ENCODE data around the gene BCL2A1. TPM values are rescaled to one million over a fixed set of nuclear protein-coding genes. Genes with fewer than 3 reads are reported as not detected.
"Not testable (repeated sequence)": the region's sequence is repeated elsewhere in the genome, so short reads cannot be mapped to it uniquely, and the experiment has no call there.

The BCL2A1 gene
- polyA plus RNA-seq (0.10 to 0.23 TPM in 2 of 3 replicates, not detected in the other), polyA minus RNA-seq (not detected in 3 replicates)
- polyA plus RNA-seq (2011; ENCODE audit: low read depth), result not detected
- 0.23 TPM in 1 of 2 replicates, not detected in the other for polyA plus RNA-seq (2011; cell fraction: cytosol; rRNA removed)
- 0.35 and 0.55 TPM in 2 replicates for polyA plus RNA-seq (2011; cell fraction: nucleus; rRNA removed)
- polyA plus RNA-seq (2012; ENCODE audit: low replicate concordance), result not detected in 2 replicates
- polyA minus RNA-seq (2011; cell fraction: cytosol; rRNA and poly(A)+ RNA removed), result not detected
- polyA minus RNA-seq (2011; cell fraction: nucleus; rRNA and poly(A)+ RNA removed), result not detected in 2 replicates

DNA sequence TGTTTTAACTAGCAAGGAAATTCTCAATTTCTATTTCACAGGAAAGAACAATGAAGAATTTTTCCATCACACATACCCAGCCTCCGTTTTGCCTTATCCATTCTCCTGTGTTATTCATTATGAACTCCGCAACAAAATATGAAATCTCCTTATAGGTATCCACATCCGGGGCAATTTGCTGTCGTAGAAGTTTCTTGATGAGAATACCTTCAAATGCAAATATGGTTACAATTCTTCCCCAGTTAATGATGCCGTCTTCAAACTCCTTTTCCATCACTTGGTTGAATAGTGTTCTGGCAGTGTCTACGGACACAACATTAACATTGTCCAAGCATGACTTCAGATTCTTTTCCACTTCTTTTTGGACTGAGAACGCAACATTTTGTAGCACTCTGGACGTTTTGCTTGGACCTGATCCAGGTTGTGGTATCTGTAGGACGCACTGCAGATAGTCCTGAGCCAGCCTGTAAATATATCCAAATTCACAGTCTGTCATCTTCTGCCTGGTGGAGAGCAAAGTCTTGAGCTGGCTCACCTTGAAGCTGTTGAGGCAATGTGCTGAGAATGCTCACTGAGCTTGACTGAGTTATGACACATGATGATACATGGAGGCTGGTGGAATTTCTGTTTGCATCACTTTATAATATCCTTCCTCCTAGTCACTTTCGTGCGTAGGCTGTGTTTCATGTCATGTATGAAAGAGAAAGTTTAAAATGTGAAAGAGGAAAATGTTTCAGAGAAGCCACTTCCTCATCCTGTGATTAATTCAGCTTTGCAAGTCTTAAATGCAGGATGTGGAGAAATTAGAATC is at the start of gene BCL2A1:
BCL2A1 (minus strand) TSS at position 573 of the 811 bp plus-strand sequence; CDS start at position 496, 77 bp downstream.
- no peaks in the 10 kb centered on the region for H3K36me3 ChIP-seq (ENCODE audit: control insufficient read depth in 2 of 2, extremely low read depth in 1 of 2, insufficient read depth in 2 of 2, low read length in 2 of 2)
- FAIRE-seq (no peak), DNase-seq (ENCODE audit: low read depth, low spot score) (peak; percentile 52)
- H3K4me2 ChIP-seq (ENCODE audit: control insufficient read depth, extremely low read depth, insufficient read depth, low read depth, low read length), result no peak within 1 kb of the TSS
- H4K20me1 ChIP-seq (ENCODE audit: control insufficient read depth, extremely low read depth, insufficient read depth, low read length), result no peaks in the 10 kb centered on the region
- no peak for TF ChIP-seq EZH2 (IDR thresholded peaks at IDR 0.05; ENCODE audit: low read length)
- TF ChIP-seq, protein P1, sequence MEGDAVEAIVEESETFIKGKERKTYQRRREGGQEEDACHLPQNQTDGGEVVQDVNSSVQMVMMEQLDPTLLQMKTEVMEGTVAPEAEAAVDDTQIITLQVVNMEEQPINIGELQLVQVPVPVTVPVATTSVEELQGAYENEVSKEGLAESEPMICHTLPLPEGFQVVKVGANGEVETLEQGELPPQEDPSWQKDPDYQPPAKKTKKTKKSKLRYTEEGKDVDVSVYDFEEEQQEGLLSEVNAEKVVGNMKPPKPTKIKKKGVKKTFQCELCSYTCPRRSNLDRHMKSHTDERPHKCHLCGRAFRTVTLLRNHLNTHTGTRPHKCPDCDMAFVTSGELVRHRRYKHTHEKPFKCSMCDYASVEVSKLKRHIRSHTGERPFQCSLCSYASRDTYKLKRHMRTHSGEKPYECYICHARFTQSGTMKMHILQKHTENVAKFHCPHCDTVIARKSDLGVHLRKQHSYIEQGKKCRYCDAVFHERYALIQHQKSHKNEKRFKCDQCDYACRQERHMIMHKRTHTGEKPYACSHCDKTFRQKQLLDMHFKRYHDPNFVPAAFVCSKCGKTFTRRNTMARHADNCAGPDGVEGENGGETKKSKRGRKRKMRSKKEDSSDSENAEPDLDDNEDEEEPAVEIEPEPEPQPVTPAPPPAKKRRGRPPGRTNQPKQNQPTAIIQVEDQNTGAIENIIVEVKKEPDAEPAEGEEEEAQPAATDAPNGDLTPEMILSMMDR (optimal IDR thresholded peaks at IDR 0.05 in 1 of 3, IDR thresholded peaks at IDR 0.05 in 1 of 3, conservative IDR thresholded peaks at IDR 0.05 in 1 of 3; ENCODE audit: extremely low read depth in 1 of 3, insufficient read depth in 2 of 3, low read length in 3 of 3), result no peak
- H3K27me3 ChIP-seq (ENCODE audit: control insufficient read depth, extremely low read depth, insufficient read depth, low read length), result no peaks in the 10 kb centered on the region
- no peak within 1 kb of the TSS for H3K9ac ChIP-seq (ENCODE audit: control insufficient read depth, extremely low read depth, insufficient read depth, low read length)
- no peaks in the 10 kb centered on the region for H3K79me2 ChIP-seq (ENCODE audit: control insufficient read depth, insufficient read depth, low read length)
- H3K4me3 ChIP-seq (ENCODE audit: control insufficient read depth in 2 of 3, extremely low read depth in 1 of 3, insufficient read depth in 2 of 3, low read depth in 1 of 3, low read length in 3 of 3), result no peak within 1 kb of the TSS
- H3K9me1 ChIP-seq (ENCODE audit: control insufficient read depth, extremely low read depth, insufficient read depth, low read length), result no peaks in the 10 kb centered on the region
- H3K27ac ChIP-seq (ENCODE audit: control insufficient read depth, insufficient read depth, low read length), result no peak within 1 kb of the TSS
- dilution Hi-C loops (cut with MboI; ENCODE audit: extremely low pct_ligation_motif_present, low sequenced_read_pairs), result no loop called here
- H3K4me1 ChIP-seq (ENCODE audit: control insufficient read depth, extremely low read depth, insufficient read depth, low read length), result no peaks in the 10 kb centered on the region
- no peak within 1 kb of the TSS for H2AFZ ChIP-seq (ENCODE audit: control insufficient read depth, low read length)
- no peaks in the 10 kb centered on the region for H3K9me3 ChIP-seq (ENCODE audit: control insufficient read depth, low read depth, low read length)

GRCh38 chr15:80020731-80021130 is 49.7 kb upstream of the BCL2A1 start:
- H3K27ac ChIP-seq (ENCODE audit: control insufficient read depth, insufficient read depth, low read length), result no peak overlapping the region
- H3K9me1 ChIP-seq (ENCODE audit: control insufficient read depth, extremely low read depth, insufficient read depth, low read length), result no peaks in the 10 kb centered on the region
- no peaks in the 10 kb centered on the region for H3K4me1 ChIP-seq (ENCODE audit: control insufficient read depth, extremely low read depth, insufficient read depth, low read length)
- H3K9me3 ChIP-seq (ENCODE audit: control insufficient read depth, low read depth, low read length), result no peaks in the 10 kb centered on the region
- no peaks in the 10 kb centered on the region for H3K27me3 ChIP-seq (ENCODE audit: control insufficient read depth, extremely low read depth, insufficient read depth, low read length)
- DNase-seq (ENCODE audit: low read depth, low spot score), result no peak
- H3K79me2 ChIP-seq (ENCODE audit: control insufficient read depth, insufficient read depth, low read length), result no peaks in the 10 kb centered on the region
- no peaks in the 10 kb centered on the region for H3K36me3 ChIP-seq (ENCODE audit: control insufficient read depth in 2 of 2, extremely low read depth in 1 of 2, insufficient read depth in 2 of 2, low read length in 2 of 2)
- H4K20me1 ChIP-seq (ENCODE audit: control insufficient read depth, extremely low read depth, insufficient read depth, low read length), result no peaks in the 10 kb centered on the region
- dilution Hi-C loops (cut with MboI; ENCODE audit: extremely low pct_ligation_motif_present, low sequenced_read_pairs), result no loop called here
- H2AFZ ChIP-seq (ENCODE audit: control insufficient read depth, low read length), result no peak overlapping the region
- no peak overlapping the region for H3K9ac ChIP-seq (ENCODE audit: control insufficient read depth, extremely low read depth, insufficient read depth, low read length)
- TF ChIP-seq, protein P1 (optimal IDR thresholded peaks at IDR 0.05 in 1 of 3, IDR thresholded peaks at IDR 0.05 in 1 of 3, conservative IDR thresholded peaks at IDR 0.05 in 1 of 3; ENCODE audit: extremely low read depth in 1 of 3, insufficient read depth in 2 of 3, low read length in 3 of 3), result no peak
- TF ChIP-seq EZH2 (IDR thresholded peaks at IDR 0.05; ENCODE audit: low read length), result no peak
- no peak overlapping the region for H3K4me3 ChIP-seq (ENCODE audit: control insufficient read depth in 2 of 3, extremely low read depth in 1 of 3, insufficient read depth in 2 of 3, low read depth in 1 of 3, low read length in 3 of 3)
- no peak for FAIRE-seq
- no peak overlapping the region for H3K4me2 ChIP-seq (ENCODE audit: control insufficient read depth, extremely low read depth, insufficient read depth, low read depth, low read length)

DNA sequence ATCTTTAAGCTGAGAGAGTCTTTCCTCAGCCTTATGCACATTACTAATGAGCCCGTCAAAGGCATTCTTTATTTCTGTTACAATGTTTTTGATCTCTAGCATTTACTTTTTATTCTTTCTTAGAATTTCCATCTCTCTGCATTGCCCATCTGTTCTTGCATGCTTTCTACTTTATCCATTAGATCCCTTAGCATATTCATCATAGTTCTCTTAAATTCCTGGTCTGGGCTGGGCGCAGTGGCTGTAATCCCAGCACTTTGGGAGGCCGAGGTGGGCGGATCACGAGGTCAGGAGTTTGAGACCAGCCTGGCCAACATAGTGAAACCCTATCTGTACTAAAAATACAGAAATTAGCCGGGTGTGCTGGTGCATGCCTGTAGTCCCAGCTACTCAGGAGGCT is 49.2 kb upstream of the BCL2A1 start:
- DNase-seq (ENCODE audit: low read depth, low spot score); dilution Hi-C loops (cut with MboI; ENCODE audit: extremely low pct_ligation_motif_present, low sequenced_read_pairs); FAIRE-seq: not testable (repeated sequence)

More for the DNA sequence above, 49.2 kb upstream of the BCL2A1 start:
- not testable (repeated sequence) for H2AFZ ChIP-seq (ENCODE audit: control insufficient read depth, low read length); H3K9me1 ChIP-seq (ENCODE audit: control insufficient read depth, extremely low read depth, insufficient read depth, low read length); H4K20me1 ChIP-seq (ENCODE audit: control insufficient read depth, extremely low read depth, insufficient read depth, low read length); H3K27me3 ChIP-seq (ENCODE audit: control insufficient read depth, extremely low read depth, insufficient read depth, low read length); H3K9ac ChIP-seq (ENCODE audit: control insufficient read depth, extremely low read depth, insufficient read depth, low read length); H3K27ac ChIP-seq (ENCODE audit: control insufficient read depth, insufficient read depth, low read length); H3K4me3 ChIP-seq (ENCODE audit: control insufficient read depth in 2 of 3, extremely low read depth in 1 of 3, insufficient read depth in 2 of 3, low read depth in 1 of 3, low read length in 3 of 3); H3K36me3 ChIP-seq (ENCODE audit: control insufficient read depth in 2 of 2, extremely low read depth in 1 of 2, insufficient read depth in 2 of 2, low read length in 2 of 2); H3K4me2 ChIP-seq (ENCODE audit: control insufficient read depth, extremely low read depth, insufficient read depth, low read depth, low read length); H3K9me3 ChIP-seq (ENCODE audit: control insufficient read depth, low read depth, low read length); H3K79me2 ChIP-seq (ENCODE audit: control insufficient read depth, insufficient read depth, low read length); H3K4me1 ChIP-seq (ENCODE audit: control insufficient read depth, extremely low read depth, insufficient read depth, low read length)
